HS-5 (cell line): Measurements from ENCODE around the gene KCNB1.
A peak's percentile ranks its signal among the peaks of the same experiment; 100 is the strongest.

ENCODE experiments used
- DNase-seq: peaks from one replicate; pipeline ENCODE4 v3.0.0-alpha.2; 2012; ENCODE audit warnings: low read depth

Gene KCNB1

GRCh38 chr20:49497398-49497669, 14.9 kb upstream of the KCNB1 start:
- DNase-seq = no peak

- DNase-seq = no peak
These were observed 14.3 kb upstream of the KCNB1 start for GRCh38 chr20:49496553-49497397.

GRCh38 chr20:49496043-49496442, 13.6 kb upstream of the KCNB1 start:
- DNase-seq = no peak

- DNase-seq = no peak
These were observed 8.2 kb upstream of the KCNB1 start for GRCh38 chr20:49490689-49491088.

GRCh38 chr20:49489688-49490087, 7.2 kb upstream of the KCNB1 start:
- DNase-seq = no peak

GRCh38 chr20:49486064-49486463, 3.6 kb upstream of the KCNB1 start:
- DNase-seq = no peak

- no peak for DNase-seq
These were observed 3.1 kb upstream of the KCNB1 start for GRCh38 chr20:49485563-49485962.

- peak; percentile 78 for DNase-seq
These were observed 2.0 kb upstream of the KCNB1 start for GRCh38 chr20:49484180-49485140.

GRCh38 chr20:49483696-49484123, 1.2 kb upstream of the KCNB1 start:
- no peak for DNase-seq

- DNase-seq = no peak
These were observed 689 bp upstream of the KCNB1 start for GRCh38 chr20:49483018-49483695.

GRCh38 chr20:49482173-49482572, 295 bp downstream of the KCNB1 start:
- DNase-seq = no peak

GRCh38 chr20:49481116-49481515, 1.4 kb downstream of the KCNB1 start:
- no peak for DNase-seq

GRCh38 chr20:49480236-49480635, 2.2 kb downstream of the KCNB1 start:
- DNase-seq = no peak

- no peak for DNase-seq
These were observed 2.7 kb downstream of the KCNB1 start for GRCh38 chr20:49479785-49480184.

- no peak for DNase-seq
These were observed 3.4 kb downstream of the KCNB1 start for GRCh38 chr20:49478754-49479689.

- DNase-seq = no peak
These were observed 4.2 kb downstream of the KCNB1 start for GRCh38 chr20:49478266-49478665.

GRCh38 chr20:49477200-49477599, 5.3 kb downstream of the KCNB1 start:
- no peak for DNase-seq

GRCh38 chr20:49476016-49476355, 6.5 kb downstream of the KCNB1 start:
- no peak for DNase-seq

- DNase-seq = no peak
These were observed 7.0 kb downstream of the KCNB1 start for GRCh38 chr20:49475292-49476015.

GRCh38 chr20:49471397-49471796, 11.1 kb downstream of the KCNB1 start:
- DNase-seq = no peak

- no peak for DNase-seq
These were observed 11.5 kb downstream of the KCNB1 start for GRCh38 chr20:49470922-49471321.
